ENCODE data around the gene THUMPD1. TPM values are rescaled to one million over a fixed set of nuclear protein-coding genes. Genes with fewer than 3 reads are reported as not detected.
"Not testable (repeated sequence)": the region's sequence is repeated elsewhere in the genome, so short reads cannot be mapped to it uniquely, and the experiment has no call there.

Gene THUMPD1
- total RNA-seq, 1 donor from 2014 or later = 15.1 TPM

DNA sequence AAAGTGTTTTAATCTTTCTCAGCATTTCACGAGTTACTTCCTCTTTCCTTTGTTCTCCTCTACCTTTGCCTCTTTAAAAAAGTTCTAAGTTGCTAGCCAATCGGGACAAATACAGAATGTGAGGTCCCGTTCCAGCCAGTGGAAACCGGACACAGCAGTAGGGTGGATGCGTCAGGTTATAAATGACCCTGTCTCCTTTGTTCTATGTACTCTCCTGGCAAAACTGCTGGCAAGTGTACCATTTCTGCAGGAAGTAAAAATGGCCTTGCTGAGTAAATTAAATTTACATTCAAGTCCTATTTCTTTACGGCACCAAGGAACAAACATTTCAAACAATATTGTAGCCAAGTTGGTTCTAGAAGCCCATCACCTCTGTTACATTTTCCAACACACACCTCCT is 47.5 kb downstream of the THUMPD1 start:
- not testable (repeated sequence) for ATAC-seq

DNA sequence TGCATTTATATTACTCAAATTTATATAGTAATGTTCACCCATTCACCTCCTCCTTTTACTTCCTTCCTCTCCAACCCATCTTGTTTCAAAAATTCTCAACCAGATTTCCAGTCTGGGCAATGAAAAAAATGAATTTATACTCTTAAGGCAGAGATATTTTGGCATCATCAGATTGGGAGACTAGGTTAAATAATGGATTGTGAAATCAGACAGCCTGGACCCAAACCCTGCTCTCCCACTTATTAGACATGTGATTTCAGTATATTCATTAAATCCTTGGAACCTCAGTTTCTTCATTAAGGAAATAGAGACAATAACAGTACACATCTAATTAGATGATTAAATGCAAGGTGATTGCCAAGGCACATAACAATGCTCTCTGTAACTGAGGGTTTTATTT is 52.0 kb downstream of the THUMPD1 start:
- ATAC-seq = no peak

DNA sequence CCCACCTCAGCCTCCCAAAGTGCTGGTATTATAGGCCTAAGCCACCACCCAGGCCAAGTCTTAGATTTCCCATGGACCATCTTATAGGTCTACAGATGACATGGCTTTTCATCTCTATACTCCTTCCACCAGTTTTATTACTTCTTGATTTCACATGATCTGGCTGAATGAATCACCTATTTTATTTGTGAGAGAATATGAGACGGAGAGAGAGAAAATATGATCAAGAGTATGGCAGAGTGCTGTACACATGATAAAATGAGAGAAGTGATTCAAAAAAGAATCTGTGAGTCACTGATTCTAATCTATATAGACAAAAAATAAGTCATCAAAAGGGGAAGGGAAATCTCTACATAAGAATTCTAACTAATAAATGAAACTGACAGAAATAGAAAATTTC is 57.8 kb downstream of the THUMPD1 start:
- no peak for ATAC-seq

Other genes with a start within 250 kb of the THUMPD1 start
- gene ACSM2B, start 165.5 kb downstream of the THUMPD1 start, total RNA-seq = not detected
- gene ACSM1, start 44.1 kb downstream of the THUMPD1 start, total RNA-seq = 0.64 TPM
- gene ACSM3, start 22.2 kb upstream of the THUMPD1 start, total RNA-seq = 1.5 TPM
- 15.4 TPM for gene ERI2, start 64.7 kb upstream of the THUMPD1 start, total RNA-seq
- gene REXO5, start 64.7 kb upstream of the THUMPD1 start, total RNA-seq = 2.5 TPM
- gene DCUN1D3, start 158.5 kb upstream of the THUMPD1 start, total RNA-seq = 17.1 TPM
- 15.1 TPM for gene LYRM1, start 159.0 kb upstream of the THUMPD1 start, total RNA-seq